ENCODE data around the gene CLDN9. TPM values are rescaled to one million over a fixed set of nuclear protein-coding genes. Genes with fewer than 3 reads are reported as not detected.

Gene CLDN9
- total and polyA plus RNA-seq, 9 of the 15 experiments (the other 6 are each of a cell fraction or from before 2014, with no cell fraction given), result 0.12 to 0.44 (median 0.22) TPM; not detected in 4

DNA sequence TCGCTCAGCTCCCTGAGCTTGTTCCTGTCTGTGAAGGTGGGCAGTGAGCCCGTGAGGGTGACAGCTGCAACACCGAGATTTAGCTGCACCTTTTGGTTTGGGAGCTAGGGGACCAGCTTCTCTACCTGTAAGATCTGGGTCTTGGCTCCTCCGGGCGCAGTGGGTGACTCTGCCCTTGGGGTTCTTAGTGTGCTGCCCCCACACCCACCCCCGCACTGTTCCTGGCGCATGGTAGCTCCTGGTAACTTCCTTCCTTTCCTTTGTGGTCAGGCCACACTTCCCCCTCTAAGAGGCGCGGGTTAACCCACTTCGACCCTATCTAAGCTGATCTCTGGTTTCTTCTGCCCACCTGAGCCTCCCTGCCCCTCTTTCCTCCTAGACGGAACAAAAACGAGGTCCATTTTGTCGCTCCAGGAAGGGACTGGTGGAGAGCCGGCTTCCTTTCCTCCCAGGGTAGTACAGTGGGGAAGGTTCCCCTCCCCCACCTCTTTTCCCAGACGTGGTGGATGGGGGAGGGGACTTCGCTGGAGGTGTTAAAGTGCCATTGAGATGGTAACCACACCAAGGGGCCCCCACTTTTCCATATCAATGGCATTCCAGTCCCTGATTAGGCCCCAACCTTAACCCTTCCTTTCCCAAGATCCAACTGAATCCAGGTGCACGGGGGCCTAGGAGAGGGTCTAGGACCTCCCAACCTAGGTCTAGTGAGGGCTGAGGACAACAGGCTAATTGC lies 4.6 kb upstream of the CLDN9 start (continued):
- TF ChIP-seq, protein P1, sequence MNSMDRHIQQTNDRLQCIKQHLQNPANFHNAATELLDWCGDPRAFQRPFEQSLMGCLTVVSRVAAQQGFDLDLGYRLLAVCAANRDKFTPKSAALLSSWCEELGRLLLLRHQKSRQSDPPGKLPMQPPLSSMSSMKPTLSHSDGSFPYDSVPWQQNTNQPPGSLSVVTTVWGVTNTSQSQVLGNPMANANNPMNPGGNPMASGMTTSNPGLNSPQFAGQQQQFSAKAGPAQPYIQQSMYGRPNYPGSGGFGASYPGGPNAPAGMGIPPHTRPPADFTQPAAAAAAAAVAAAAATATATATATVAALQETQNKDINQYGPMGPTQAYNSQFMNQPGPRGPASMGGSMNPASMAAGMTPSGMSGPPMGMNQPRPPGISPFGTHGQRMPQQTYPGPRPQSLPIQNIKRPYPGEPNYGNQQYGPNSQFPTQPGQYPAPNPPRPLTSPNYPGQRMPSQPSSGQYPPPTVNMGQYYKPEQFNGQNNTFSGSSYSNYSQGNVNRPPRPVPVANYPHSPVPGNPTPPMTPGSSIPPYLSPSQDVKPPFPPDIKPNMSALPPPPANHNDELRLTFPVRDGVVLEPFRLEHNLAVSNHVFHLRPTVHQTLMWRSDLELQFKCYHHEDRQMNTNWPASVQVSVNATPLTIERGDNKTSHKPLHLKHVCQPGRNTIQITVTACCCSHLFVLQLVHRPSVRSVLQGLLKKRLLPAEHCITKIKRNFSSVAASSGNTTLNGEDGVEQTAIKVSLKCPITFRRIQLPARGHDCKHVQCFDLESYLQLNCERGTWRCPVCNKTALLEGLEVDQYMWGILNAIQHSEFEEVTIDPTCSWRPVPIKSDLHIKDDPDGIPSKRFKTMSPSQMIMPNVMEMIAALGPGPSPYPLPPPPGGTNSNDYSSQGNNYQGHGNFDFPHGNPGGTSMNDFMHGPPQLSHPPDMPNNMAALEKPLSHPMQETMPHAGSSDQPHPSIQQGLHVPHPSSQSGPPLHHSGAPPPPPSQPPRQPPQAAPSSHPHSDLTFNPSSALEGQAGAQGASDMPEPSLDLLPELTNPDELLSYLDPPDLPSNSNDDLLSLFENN (IDR thresholded peaks at IDR 0.05; ENCODE audit: low read depth in 2 of 2, low read length in 2 of 2), result 0 out of 4 replicates have a peak, but pooled peaks of 1 of the 2 experiments have one; percentile 11
- TF ChIP-seq CAMTA2 (CRISPR knock-in tag; conservative IDR thresholded peaks at IDR 0.05) (no peak), JUNB (CRISPR knock-in tag; conservative IDR thresholded peaks at IDR 0.05) (no peak), ZBTB1 (CRISPR knock-in tag; IDR thresholded peaks at IDR 0.05; ENCODE audit: borderline replicate concordance, low read depth) (no peak), SMARCA5 (IDR thresholded peaks at IDR 0.05) (0 out of 2 replicates have a peak, but pooled peaks have one; percentile 16), SIRT6 (IDR thresholded peaks at IDR 0.05; ENCODE audit: low read depth, low read length) (no peak), L3MBTL2 (IDR thresholded peaks at IDR 0.05) (no peak), MXI1 (IDR thresholded peaks at IDR 0.05; ENCODE audit: low read depth, low read length) (no peak), LCOR (CRISPR knock-in tag; IDR thresholded peaks at IDR 0.05) (no peak), MTF1 (CRISPR knock-in tag; IDR thresholded peaks at IDR 0.05; ENCODE audit: borderline replicate concordance) (no peak), CBFB (CRISPR knock-in tag; IDR thresholded peaks at IDR 0.05) (no peak), EP300 (IDR thresholded peaks at IDR 0.05; ENCODE audit: low read length) (no peak), ZFP1 (CRISPR knock-in tag; IDR thresholded peaks at IDR 0.05) (no peak), KLF6 (CRISPR knock-in tag; IDR thresholded peaks at IDR 0.05; ENCODE audit: borderline replicate concordance) (no peak), HIVEP1 (CRISPR knock-in tag; IDR thresholded peaks at IDR 0.05) (no peak), CEBPG (CRISPR knock-in tag; IDR thresholded peaks at IDR 0.05) (no peak), CEBPG (tag; conservative IDR thresholded peaks at IDR 0.05 in 1 of 2, IDR thresholded peaks at IDR 0.05 in 1 of 2) (no peak), CHD2 (IDR thresholded peaks at IDR 0.05; ENCODE audit: low read depth, low read length) (peak; percentile 74; the same call in 1 of the 2 replicates)
- TF ChIP-seq, protein P2, sequence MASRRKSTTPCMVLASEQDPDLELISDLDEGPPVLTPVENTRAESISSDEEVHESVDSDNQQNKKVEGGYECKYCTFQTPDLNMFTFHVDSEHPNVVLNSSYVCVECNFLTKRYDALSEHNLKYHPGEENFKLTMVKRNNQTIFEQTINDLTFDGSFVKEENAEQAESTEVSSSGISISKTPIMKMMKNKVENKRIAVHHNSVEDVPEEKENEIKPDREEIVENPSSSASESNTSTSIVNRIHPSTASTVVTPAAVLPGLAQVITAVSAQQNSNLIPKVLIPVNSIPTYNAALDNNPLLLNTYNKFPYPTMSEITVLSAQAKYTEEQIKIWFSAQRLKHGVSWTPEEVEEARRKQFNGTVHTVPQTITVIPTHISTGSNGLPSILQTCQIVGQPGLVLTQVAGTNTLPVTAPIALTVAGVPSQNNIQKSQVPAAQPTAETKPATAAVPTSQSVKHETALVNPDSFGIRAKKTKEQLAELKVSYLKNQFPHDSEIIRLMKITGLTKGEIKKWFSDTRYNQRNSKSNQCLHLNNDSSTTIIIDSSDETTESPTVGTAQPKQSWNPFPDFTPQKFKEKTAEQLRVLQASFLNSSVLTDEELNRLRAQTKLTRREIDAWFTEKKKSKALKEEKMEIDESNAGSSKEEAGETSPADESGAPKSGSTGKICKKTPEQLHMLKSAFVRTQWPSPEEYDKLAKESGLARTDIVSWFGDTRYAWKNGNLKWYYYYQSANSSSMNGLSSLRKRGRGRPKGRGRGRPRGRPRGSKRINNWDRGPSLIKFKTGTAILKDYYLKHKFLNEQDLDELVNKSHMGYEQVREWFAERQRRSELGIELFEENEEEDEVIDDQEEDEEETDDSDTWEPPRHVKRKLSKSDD (conservative IDR thresholded peaks at IDR 0.05; ENCODE audit: low read length), result no peak
- TF ChIP-seq, protein P3, sequence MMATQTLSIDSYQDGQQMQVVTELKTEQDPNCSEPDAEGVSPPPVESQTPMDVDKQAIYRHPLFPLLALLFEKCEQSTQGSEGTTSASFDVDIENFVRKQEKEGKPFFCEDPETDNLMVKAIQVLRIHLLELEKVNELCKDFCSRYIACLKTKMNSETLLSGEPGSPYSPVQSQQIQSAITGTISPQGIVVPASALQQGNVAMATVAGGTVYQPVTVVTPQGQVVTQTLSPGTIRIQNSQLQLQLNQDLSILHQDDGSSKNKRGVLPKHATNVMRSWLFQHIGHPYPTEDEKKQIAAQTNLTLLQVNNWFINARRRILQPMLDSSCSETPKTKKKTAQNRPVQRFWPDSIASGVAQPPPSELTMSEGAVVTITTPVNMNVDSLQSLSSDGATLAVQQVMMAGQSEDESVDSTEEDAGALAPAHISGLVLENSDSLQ (IDR thresholded peaks at IDR 0.05), result 0 out of 2 replicates have a peak, but pooled peaks have one; percentile 32
- TF ChIP-seq, protein P4, sequence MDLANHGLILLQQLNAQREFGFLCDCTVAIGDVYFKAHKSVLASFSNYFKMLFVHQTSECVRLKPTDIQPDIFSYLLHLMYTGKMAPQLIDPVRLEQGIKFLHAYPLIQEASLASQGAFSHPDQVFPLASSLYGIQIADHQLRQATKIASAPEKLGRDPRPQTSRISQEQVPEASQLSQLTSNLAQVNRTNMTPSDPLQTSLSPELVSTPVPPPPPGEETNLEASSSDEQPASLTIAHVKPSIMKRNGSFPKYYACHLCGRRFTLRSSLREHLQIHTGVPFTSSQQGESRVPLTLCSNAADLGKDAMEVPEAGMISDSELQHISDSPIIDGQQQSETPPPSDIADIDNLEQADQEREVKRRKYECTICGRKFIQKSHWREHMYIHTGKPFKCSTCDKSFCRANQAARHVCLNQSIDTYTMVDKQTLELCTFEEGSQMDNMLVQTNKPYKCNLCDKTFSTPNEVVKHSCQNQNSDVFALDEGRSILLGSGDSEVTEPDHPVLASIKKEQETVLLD (IDR thresholded peaks at IDR 0.05), result peak; percentile 48; the same call in 1 of the 2 replicates
